Calu3 (cell line): ENCODE measurements around the gene PPCDC. TPM values are rescaled to one million over a fixed set of nuclear protein-coding genes. Genes with fewer than 3 reads are reported as not detected.
"Not testable (repeated sequence)": the region's sequence is repeated elsewhere in the genome, so short reads cannot be mapped to it uniquely, and the experiment has no call there.

Experiments
- BruUV-seq: library from RNA; stranded (reverse); fragments of 400-500 nt; replicated peaks from 2 replicates; lab custom pipeline; 2021; lab: Mats Ljungman, UMichigan
- CTCF ChIA-PET: fragments of 300-600 bp; sonication (Branson Sonifier 250); formaldehyde crosslinking; loops from one replicate; lab custom pipeline; 2022; ENCODE audit warnings: antibody characterized with exemption; lab: Charles Lee
- DNase-seq: peaks from one replicate; pipeline ENCODE4 v3.0.0; 2022
- H3K27ac Mint-ChIP-seq: one replicate; pipeline ENCODE4 v1.8.0; 2022; ENCODE audit warnings: mixed read lengths; ENCODE audit not compliant: unreplicated experiment
- H3K27me3 Mint-ChIP-seq: one replicate; pipeline ENCODE4 v1.8.0; 2022; ENCODE audit warnings: mixed read lengths; ENCODE audit not compliant: unreplicated experiment
- H3K36me3 Mint-ChIP-seq: one replicate; pipeline ENCODE4 v1.8.0; 2022; ENCODE audit warnings: mild to moderate bottlenecking, moderate library complexity, mixed read lengths; ENCODE audit not compliant: insufficient read depth, unreplicated experiment
- H3K4me1 Mint-ChIP-seq: one replicate; pipeline ENCODE4 v1.8.0; 2022; ENCODE audit warnings: mild to moderate bottlenecking, low read depth, mixed read lengths; ENCODE audit not compliant: unreplicated experiment
- H3K4me3 Mint-ChIP-seq: one replicate; pipeline ENCODE4 v1.8.0; 2022; ENCODE audit warnings: mild to moderate bottlenecking, low read depth, moderate library complexity, mixed read lengths; ENCODE audit not compliant: unreplicated experiment
- H3K9me3 Mint-ChIP-seq: one replicate; pipeline ENCODE4 v1.8.0; 2022; ENCODE audit warnings: low read depth, mixed read lengths; ENCODE audit not compliant: unreplicated experiment
- intact Hi-C: fragments of 100-400 bp; cut with micrococcal nuclease; formaldehyde crosslinking; loops from one replicate; pipeline ENCODE4 v1.10.0; 2022; ENCODE audit not compliant: unreplicated experiment
- total RNA-seq: library from RNA; stranded (reverse); gene quantifications from 2 replicates; pipeline ENCODE4 v1.2.3, GENCODE V29; 2022
- TF ChIP-seq, protein P1 (sequence below): fragments of 200-600 bp; IDR thresholded peaks from one replicate; pipeline ENCODE4 v1.8.0; 2022; ENCODE audit warnings: antibody characterized with exemption; ENCODE audit not compliant: unreplicated experiment

The PPCDC gene
- total RNA-seq, 1 experiment from 2014 or later = 24.4 TPM

DNA sequence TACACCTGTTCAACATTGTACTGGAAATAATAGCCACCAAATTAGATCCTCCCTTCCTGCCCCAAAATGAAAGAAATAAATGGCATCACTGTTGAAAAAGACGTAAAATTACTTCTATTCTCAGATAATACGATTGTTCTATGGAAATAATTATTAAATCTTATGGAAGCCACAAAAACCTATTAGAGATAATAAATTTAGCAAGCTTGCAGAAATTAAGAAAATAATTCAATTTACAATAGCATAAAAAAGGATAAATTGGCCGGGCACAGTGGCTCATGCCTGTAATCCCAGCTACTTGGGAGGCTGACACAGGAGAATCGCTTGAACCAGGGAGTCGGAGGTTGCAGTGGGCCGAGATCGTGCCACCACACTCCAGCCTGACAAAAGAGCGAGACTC, 57.8 kb downstream of the PPCDC start:
- Mint-ChIP-seq H3K36me3 (no peaks in the 10 kb centered on the region), H3K4me3 (no peak overlapping the region), H3K27ac (no peak overlapping the region), H3K27me3 (no peaks in the 10 kb centered on the region), H3K4me1 (peaks cover 17% of the 10 kb centered on the region), H3K9me3 (peaks cover 5% of the 10 kb centered on the region)
- intact Hi-C loops = no loop called here
- no TSS peak for BruUV-seq
- CTCF ChIA-PET = interaction anchor here (0.6 to 1.0 kb wide), 3 partner anchors 16 to 121 kb away, joined by 3 to 5 read pairs (median 5); partner anchors contain the start of gene C15orf39
- no peak for DNase-seq
- TF ChIP-seq, protein P1, sequence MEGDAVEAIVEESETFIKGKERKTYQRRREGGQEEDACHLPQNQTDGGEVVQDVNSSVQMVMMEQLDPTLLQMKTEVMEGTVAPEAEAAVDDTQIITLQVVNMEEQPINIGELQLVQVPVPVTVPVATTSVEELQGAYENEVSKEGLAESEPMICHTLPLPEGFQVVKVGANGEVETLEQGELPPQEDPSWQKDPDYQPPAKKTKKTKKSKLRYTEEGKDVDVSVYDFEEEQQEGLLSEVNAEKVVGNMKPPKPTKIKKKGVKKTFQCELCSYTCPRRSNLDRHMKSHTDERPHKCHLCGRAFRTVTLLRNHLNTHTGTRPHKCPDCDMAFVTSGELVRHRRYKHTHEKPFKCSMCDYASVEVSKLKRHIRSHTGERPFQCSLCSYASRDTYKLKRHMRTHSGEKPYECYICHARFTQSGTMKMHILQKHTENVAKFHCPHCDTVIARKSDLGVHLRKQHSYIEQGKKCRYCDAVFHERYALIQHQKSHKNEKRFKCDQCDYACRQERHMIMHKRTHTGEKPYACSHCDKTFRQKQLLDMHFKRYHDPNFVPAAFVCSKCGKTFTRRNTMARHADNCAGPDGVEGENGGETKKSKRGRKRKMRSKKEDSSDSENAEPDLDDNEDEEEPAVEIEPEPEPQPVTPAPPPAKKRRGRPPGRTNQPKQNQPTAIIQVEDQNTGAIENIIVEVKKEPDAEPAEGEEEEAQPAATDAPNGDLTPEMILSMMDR = no peak

- CTCF ChIA-PET = no interaction called here
- no TSS peak for BruUV-seq
- Mint-ChIP-seq H3K27me3 (no peaks in the 10 kb centered on the region), H3K36me3 (no peaks in the 10 kb centered on the region), H3K27ac (no peak overlapping the region), H3K4me3 (no peak overlapping the region), H3K9me3 (peaks cover 12% of the 10 kb centered on the region), H3K4me1 (peaks cover 13% of the 10 kb centered on the region)
- DNase-seq = no peak
- TF ChIP-seq, protein P1 = no peak
- intact Hi-C loops = no loop called here
Observed at GRCh38 chr15:75082689-75083088, 59.3 kb downstream of the PPCDC start.

DNA sequence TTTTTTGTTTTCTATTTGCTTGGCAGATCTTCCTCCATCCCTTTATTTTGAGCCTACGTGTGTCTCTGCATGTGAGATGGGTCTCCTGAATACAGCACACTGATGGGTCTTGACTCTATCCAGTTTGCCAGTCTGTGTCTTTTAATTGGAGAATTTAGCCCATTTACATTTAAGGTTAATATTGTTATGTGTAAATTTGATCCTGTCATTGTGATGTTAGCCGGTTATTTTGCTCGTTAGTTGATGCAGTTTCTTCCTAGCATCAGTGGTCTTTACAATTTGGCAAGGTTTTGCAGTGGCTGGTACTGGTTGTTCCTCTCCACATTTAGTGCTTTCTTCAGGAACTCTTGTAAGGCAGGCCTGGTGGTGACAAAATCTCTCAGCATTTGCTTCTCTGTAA, 62.3 kb downstream of the PPCDC start:
- H3K27me3 Mint-ChIP-seq, H3K27ac Mint-ChIP-seq, DNase-seq, BruUV-seq, intact Hi-C loops, CTCF ChIA-PET, H3K36me3 Mint-ChIP-seq, H3K4me3 Mint-ChIP-seq: not testable (repeated sequence)
- Mint-ChIP-seq H3K9me3 (peaks cover 12% of the 10 kb centered on the region), H3K4me1 (peaks cover 11% of the 10 kb centered on the region)

GRCh38 chr15:75089456-75090387, 66.3 kb downstream of the PPCDC start:
- BruUV-seq = no TSS peak
- no peaks in the 10 kb centered on the region for H3K36me3 Mint-ChIP-seq
- CTCF ChIA-PET = no interaction called here
- no peak overlapping the region for H3K4me3 Mint-ChIP-seq
- peaks cover 10% of the 10 kb centered on the region for H3K9me3 Mint-ChIP-seq
- TF ChIP-seq, protein P1 = no peak
- no peak for DNase-seq
- intact Hi-C loops = no loop called here
- H3K4me1 Mint-ChIP-seq = peaks cover 11% of the 10 kb centered on the region
- H3K27ac Mint-ChIP-seq = no peak overlapping the region
- no peaks in the 10 kb centered on the region for H3K27me3 Mint-ChIP-seq

- no peak for DNase-seq
- Mint-ChIP-seq H3K4me3 (no peak overlapping the region), H3K27me3 (no peaks in the 10 kb centered on the region), H3K36me3 (no peaks in the 10 kb centered on the region), H3K27ac (no peak overlapping the region), H3K9me3 (peaks cover 8% of the 10 kb centered on the region), H3K4me1 (peaks cover 11% of the 10 kb centered on the region)
- intact Hi-C loops = no loop called here
- TF ChIP-seq, protein P1 = no peak
- CTCF ChIA-PET = no interaction called here
- BruUV-seq = no TSS peak
Observed at GRCh38 chr15:75090388-75090734, 67.0 kb downstream of the PPCDC start.
